Measurements from ENCODE around the gene DHRS7C. TPM values are rescaled to one million over a fixed set of nuclear protein-coding genes. Genes with fewer than 3 reads are reported as not detected.

Gene DHRS7C
- total and polyA plus RNA-seq, 7 donors, result 0.92 TPM; not detected in 6

Other genes starting within 250 kb of the DHRS7C start
- gene STX8, start 215.8 kb downstream of the DHRS7C start, total RNA-seq, result 100 to 1,000 TPM in 1 of 4 donors, 10 to 100 TPM in 3; 56.6 to 104 (median 83.4) TPM
- 10 to 100 TPM; 40.4 to 77.5 (median 46.2) TPM for gene STX8, start 215.8 kb downstream of the DHRS7C start, polyA plus RNA-seq
- gene CFAP52, start 214.9 kb downstream of the DHRS7C start, total RNA-seq, result under 1 TPM in 1 of 4 donors, not detected in 3; 0.99 TPM
- under 1 TPM in 1 of 3 donors, not detected in 2; 0.03 TPM for gene CFAP52, start 214.9 kb downstream of the DHRS7C start, polyA plus RNA-seq
- gene USP43, start 146.1 kb downstream of the DHRS7C start, total RNA-seq, result under 1 TPM in 2 of 4 donors, not detected in 2; under 0.01 to 0.16 TPM
- 1 to 10 TPM; 4.2 to 6.9 (median 4.2) TPM for gene USP43, start 146.1 kb downstream of the DHRS7C start, polyA plus RNA-seq
- not detected for gene GSG1L2, start 30.5 kb upstream of the DHRS7C start, total RNA-seq
- not detected for gene GSG1L2, start 30.5 kb upstream of the DHRS7C start, polyA plus RNA-seq
- 10 to 100 TPM; 28.5 to 56.2 (median 50.8) TPM for gene GLP2R, start 34.3 kb upstream of the DHRS7C start, total RNA-seq
- gene GLP2R, start 34.3 kb upstream of the DHRS7C start, polyA plus RNA-seq, result 10 to 100 TPM in 1 of 3 donors, 1 to 10 TPM in 1, under 1 TPM in 1; 0.89 to 15.0 (median 5.5) TPM
- gene RCVRN, start 113.7 kb upstream of the DHRS7C start, total RNA-seq, result 1 to 10 TPM in 1 of 4 donors, under 1 TPM in 3; 0.27 to 1.2 (median 0.46) TPM
- gene RCVRN, start 113.7 kb upstream of the DHRS7C start, polyA plus RNA-seq, result under 1 TPM in 1 of 3 donors, not detected in 2; 0.07 TPM

Measured in sigmoid colon (tissue), 7 donors.